BJ (cell line): Measurements from ENCODE around the gene GABPB2. TPM values are rescaled to one million over a fixed set of nuclear protein-coding genes. Genes with fewer than 3 reads are reported as not detected.
A peak's percentile ranks its signal among the peaks of the same experiment; 100 is the strongest.

ENCODE experiments used
- CTCF ChIA-PET: fragments of 350-600 bp; formaldehyde crosslinking; extraction: SDS; loops from one replicate; lab custom pipeline; 2021; ENCODE audit warnings: antibody characterized with exemption, inconsistent platforms; lab: Yijun Ruan, JAX
- POLR2A ChIA-PET: fragments of 300-600 bp; sonication (Branson Sonifier 250); formaldehyde crosslinking; extraction: SDS; loops from one replicate; lab custom pipeline; 2021; ENCODE audit warnings: antibody characterized with exemption; lab: Charles Lee
- DNase-seq: peaks from one replicate; pipeline ENCODE4 v3.0.0-alpha.2; 2011; ENCODE audit warnings: low read depth
- H3K27me3 ChIP-seq: 2 replicates; pipeline ENCODE4 v1.6.0; 2011; ENCODE audit warnings: low read length; ENCODE audit not compliant: control insufficient read depth, insufficient read depth
- H3K36me3 ChIP-seq: 2 replicates; pipeline ENCODE4 v1.5.1; 2011; ENCODE audit warnings: low read length; ENCODE audit not compliant: control insufficient read depth, insufficient read depth
- H3K4me3 ChIP-seq: 2 replicates; pipeline ENCODE4 v1.5.1; 2011; ENCODE audit warnings: low read depth, mild to moderate bottlenecking, control low read depth, low read length
- polyA plus RNA-seq: library from polyadenylated mRNA; depleted of rRNA; stranded (reverse); fragments of >200 nt; gene quantifications from 2 replicates; pipeline ENCODE4 v1.2.3, GENCODE V29; 2011
- TF ChIP-seq, protein P1 (sequence below): IDR thresholded peaks from 2 replicates; pipeline ENCODE4 v1.5.1; 2011; ENCODE audit warnings: low read depth, mild to moderate bottlenecking, control low read depth, inconsistent platforms, low read length, moderate library complexity; ENCODE audit not compliant: insufficient read depth

Gene GABPB2
- polyA plus RNA-seq, 1 experiment: 16.7 TPM

- CTCF ChIA-PET: interaction anchor here (1.8 kb wide), 1 partner anchor 11 kb away, joined by 4 read pairs; no protein-coding TSS in a partner anchor
- no peaks in the 10 kb centered on the region for H3K27me3 ChIP-seq
- no peak for DNase-seq
- TF ChIP-seq, protein P1, sequence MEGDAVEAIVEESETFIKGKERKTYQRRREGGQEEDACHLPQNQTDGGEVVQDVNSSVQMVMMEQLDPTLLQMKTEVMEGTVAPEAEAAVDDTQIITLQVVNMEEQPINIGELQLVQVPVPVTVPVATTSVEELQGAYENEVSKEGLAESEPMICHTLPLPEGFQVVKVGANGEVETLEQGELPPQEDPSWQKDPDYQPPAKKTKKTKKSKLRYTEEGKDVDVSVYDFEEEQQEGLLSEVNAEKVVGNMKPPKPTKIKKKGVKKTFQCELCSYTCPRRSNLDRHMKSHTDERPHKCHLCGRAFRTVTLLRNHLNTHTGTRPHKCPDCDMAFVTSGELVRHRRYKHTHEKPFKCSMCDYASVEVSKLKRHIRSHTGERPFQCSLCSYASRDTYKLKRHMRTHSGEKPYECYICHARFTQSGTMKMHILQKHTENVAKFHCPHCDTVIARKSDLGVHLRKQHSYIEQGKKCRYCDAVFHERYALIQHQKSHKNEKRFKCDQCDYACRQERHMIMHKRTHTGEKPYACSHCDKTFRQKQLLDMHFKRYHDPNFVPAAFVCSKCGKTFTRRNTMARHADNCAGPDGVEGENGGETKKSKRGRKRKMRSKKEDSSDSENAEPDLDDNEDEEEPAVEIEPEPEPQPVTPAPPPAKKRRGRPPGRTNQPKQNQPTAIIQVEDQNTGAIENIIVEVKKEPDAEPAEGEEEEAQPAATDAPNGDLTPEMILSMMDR: no peak
- no peaks in the 10 kb centered on the region for H3K36me3 ChIP-seq
- POLR2A ChIA-PET: no interaction called here
- H3K4me3 ChIP-seq: no peak overlapping the region
Observed at GRCh38 chr1:151143057-151143435, 72.5 kb downstream of the GABPB2 start.

GRCh38 chr1:151143986-151144385, 73.4 kb downstream of the GABPB2 start:
- TF ChIP-seq, protein P1: no peak
- CTCF ChIA-PET: interaction anchor here (1.8 kb wide), 1 partner anchor 12 kb away, joined by 4 read pairs; no protein-coding TSS in a partner anchor
- Histone ChIP-seq H3K4me3 (no peak overlapping the region), H3K27me3 (no peaks in the 10 kb centered on the region), H3K36me3 (no peaks in the 10 kb centered on the region)
- POLR2A ChIA-PET: no interaction called here
- no peak for DNase-seq

GRCh38 chr1:151144474-151145303, 74.1 kb downstream of the GABPB2 start:
- TF ChIP-seq, protein P1: no peak
- H3K4me3 ChIP-seq: no peak overlapping the region
- POLR2A ChIA-PET: no interaction called here
- no peak for DNase-seq
- CTCF ChIA-PET: interaction anchor here (1.2 to 1.7 kb wide), 3 partner anchors 11 to 74 kb away, joined by 3 to 5 read pairs (median 4); partner anchors contain the start of gene GABPB2
- H3K36me3 ChIP-seq: no peaks in the 10 kb centered on the region
- no peaks in the 10 kb centered on the region for H3K27me3 ChIP-seq

- peak overlapping the region; percentile 82 for H3K4me3 ChIP-seq
- no peak for DNase-seq
- no peaks in the 10 kb centered on the region for H3K27me3 ChIP-seq
- CTCF ChIA-PET: interaction anchor here (0.9 to 1.7 kb wide), 4 partner anchors 10 to 107 kb away, joined by 3 to 5 read pairs (median 4); partner anchors contain the start of gene GABPB2
- H3K36me3 ChIP-seq: no peaks in the 10 kb centered on the region
- POLR2A ChIA-PET: no interaction called here
- TF ChIP-seq, protein P1: no peak
Observed at GRCh38 chr1:151145304-151146071, 74.9 kb downstream of the GABPB2 start.

DNA sequence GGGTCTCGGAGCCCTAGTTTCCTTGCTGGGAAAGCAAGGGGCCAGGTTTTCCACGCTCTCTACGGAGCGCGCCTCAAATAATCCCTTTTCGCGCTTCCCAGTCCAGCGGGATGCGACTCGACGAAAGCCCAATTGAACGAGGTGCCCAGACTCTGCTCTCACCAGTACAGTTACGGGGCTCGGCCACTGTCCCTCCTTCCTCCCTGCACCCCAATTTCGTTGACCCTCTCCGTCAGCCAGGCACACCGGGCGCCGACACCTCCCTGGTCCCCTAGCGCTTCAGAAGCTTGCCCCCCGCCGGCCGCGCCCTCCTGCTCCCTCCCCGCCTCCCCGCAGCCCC, 75.5 kb downstream of the GABPB2 start:
- Histone ChIP-seq H3K36me3 (no peaks in the 10 kb centered on the region), H3K27me3 (no peaks in the 10 kb centered on the region), H3K4me3 (peak overlapping the region; percentile 82)
- ChIA-PET POLR2A (no interaction called here), CTCF (interaction anchor here (0.9 to 1.7 kb wide), 3 partner anchors 9 to 107 kb away, joined by 4 to 5 read pairs (median 4); partner anchors contain the start of gene GABPB2)
- TF ChIP-seq, protein P1: no peak
- no peak for DNase-seq
